WERI-Rb-1 (cell line): ENCODE results near the gene SNX30.

Experiments used
- DNase-seq: peaks from one replicate; pipeline ENCODE4 v3.0.0-alpha.2; 2020
- H3K27ac ChIP-seq: fragments of 250-450 bp; sonication (Bioruptor Pico); 2 replicates; pipeline ENCODE4 v1.5.1; 2020; ENCODE audit warnings: mild to moderate bottlenecking, moderate library complexity
- H3K27me3 ChIP-seq: fragments of 250-450 bp; sonication (Bioruptor Pico); 2 replicates; pipeline ENCODE4 v1.5.1; 2021; ENCODE audit warnings: mild to moderate bottlenecking, low read depth, moderate library complexity; ENCODE audit not compliant: insufficient read depth, severe bottlenecking
- H3K36me3 ChIP-seq: fragments of 250-450 bp; sonication (Bioruptor Pico); 2 replicates; pipeline ENCODE4 v1.5.1; 2020; ENCODE audit warnings: mild to moderate bottlenecking, moderate library complexity
- H3K4me3 ChIP-seq: 2 replicates; pipeline ENCODE4 v1.5.1; 2011; ENCODE audit warnings: low read depth, mild to moderate bottlenecking, control low read depth, low read length
- H3K9me3 ChIP-seq: fragments of 250-450 bp; sonication (Bioruptor Pico); 2 replicates; pipeline ENCODE4 v1.5.1; 2021; ENCODE audit warnings: mild to moderate bottlenecking, moderate library complexity; ENCODE audit not compliant: severe bottlenecking
- CTCF ChIP-seq: IDR thresholded peaks from 2 replicates; pipeline ENCODE4 v1.5.1; 2011; ENCODE audit warnings: low read depth, mild to moderate bottlenecking, control low read depth, inconsistent platforms, low read length

Gene SNX30

GRCh38 chr9:112831969-112832368 is 81.4 kb downstream of the SNX30 start:
- Histone ChIP-seq H3K36me3 (peaks cover 21% of the 10 kb centered on the region), H3K27me3 (no peaks in the 10 kb centered on the region), H3K27ac (no peak overlapping the region), H3K9me3 (no peaks in the 10 kb centered on the region), H3K4me3 (no peak overlapping the region)
- TF ChIP-seq CTCF, result no peak
- DNase-seq, result no peak

- Histone ChIP-seq H3K27ac (no peak overlapping the region), H3K27me3 (no peaks in the 10 kb centered on the region), H3K36me3 (peaks cover 23% of the 10 kb centered on the region), H3K4me3 (no peak overlapping the region), H3K9me3 (no peaks in the 10 kb centered on the region)
- no peak for TF ChIP-seq CTCF
- no peak for DNase-seq
Measured at GRCh38 chr9:112833081-112833480, 82.5 kb downstream of the SNX30 start.

- peaks cover 43% of the 10 kb centered on the region for H3K36me3 ChIP-seq
- H3K4me3 ChIP-seq, result no peak overlapping the region
- DNase-seq, result no peak
- no peak for TF ChIP-seq CTCF
- no peaks in the 10 kb centered on the region for H3K9me3 ChIP-seq
- no peak overlapping the region for H3K27ac ChIP-seq
- H3K27me3 ChIP-seq, result no peaks in the 10 kb centered on the region
Measured at GRCh38 chr9:112836394-112836793, 85.8 kb downstream of the SNX30 start.

- Histone ChIP-seq H3K4me3 (no peak overlapping the region), H3K27me3 (no peaks in the 10 kb centered on the region), H3K27ac (no peak overlapping the region), H3K36me3 (peaks cover 36% of the 10 kb centered on the region), H3K9me3 (no peaks in the 10 kb centered on the region)
- TF ChIP-seq CTCF, result no peak
- no peak for DNase-seq
Measured at GRCh38 chr9:112838342-112838741, 87.8 kb downstream of the SNX30 start.

GRCh38 chr9:112839331-112839730 is 88.8 kb downstream of the SNX30 start:
- H3K27me3 ChIP-seq, result no peaks in the 10 kb centered on the region
- H3K9me3 ChIP-seq, result no peaks in the 10 kb centered on the region
- DNase-seq, result no peak
- H3K27ac ChIP-seq, result no peak overlapping the region
- no peak overlapping the region for H3K4me3 ChIP-seq
- peaks cover 36% of the 10 kb centered on the region for H3K36me3 ChIP-seq
- TF ChIP-seq CTCF, result no peak

GRCh38 chr9:112841261-112841660 is 90.7 kb downstream of the SNX30 start:
- Histone ChIP-seq H3K27ac (no peak overlapping the region), H3K4me3 (no peak overlapping the region), H3K36me3 (peaks cover 29% of the 10 kb centered on the region), H3K9me3 (no peaks in the 10 kb centered on the region), H3K27me3 (no peaks in the 10 kb centered on the region)
- no peak for DNase-seq
- TF ChIP-seq CTCF, result no peak
